SIG-M5 (cell line): ENCODE results near the gene ELP4.

Experiments used
- DNase-seq: peaks from one replicate; lab custom pipeline; 2025; lab: John Stamatoyannopoulos, UW

Gene ELP4

DNA sequence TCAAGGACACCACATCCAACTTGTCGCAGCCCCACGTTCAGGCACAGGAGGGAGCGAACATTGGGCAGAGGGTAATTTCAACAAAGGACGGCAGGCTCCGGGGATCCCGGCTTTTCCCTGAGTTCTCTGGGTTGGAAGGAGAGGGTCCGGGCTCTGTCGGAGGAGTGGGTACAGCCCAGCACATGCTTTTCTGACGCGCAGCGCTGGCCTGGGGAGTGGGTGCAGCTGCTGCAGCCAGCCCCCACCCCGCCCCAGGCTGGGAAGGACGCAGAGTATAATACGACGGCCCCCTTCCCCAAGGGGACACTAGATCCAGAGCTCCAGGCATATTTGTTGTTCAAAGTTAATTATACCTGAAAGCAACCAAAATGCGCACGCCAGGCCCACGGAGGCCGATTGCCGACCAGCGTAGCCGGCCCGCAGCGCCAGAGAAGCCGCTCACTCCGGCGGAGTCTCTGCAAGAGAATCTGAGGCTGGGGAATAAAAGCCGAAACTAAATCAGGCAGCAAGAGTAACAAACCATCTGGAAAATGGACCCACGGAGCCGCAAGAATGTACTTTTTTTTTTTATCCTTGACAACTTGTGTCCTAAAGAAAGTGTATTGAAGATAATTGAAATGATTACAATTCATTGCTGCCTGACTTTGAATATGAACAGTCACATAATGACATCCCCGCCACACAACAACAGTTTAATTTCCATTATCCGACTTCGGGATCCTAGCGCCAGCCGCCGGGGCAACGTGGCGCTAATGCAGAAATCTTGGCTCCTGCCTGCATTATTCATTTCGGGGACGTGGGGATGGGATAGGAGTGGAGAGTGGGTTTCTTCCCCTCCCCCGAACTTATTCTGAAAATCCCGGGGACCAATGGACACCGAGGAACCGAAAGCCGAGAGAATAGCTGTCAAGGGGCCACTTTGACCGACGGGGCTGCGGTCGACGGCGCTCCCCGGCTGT is 315.6 kb downstream of the ELP4 start:
- no peak for DNase-seq

DNA sequence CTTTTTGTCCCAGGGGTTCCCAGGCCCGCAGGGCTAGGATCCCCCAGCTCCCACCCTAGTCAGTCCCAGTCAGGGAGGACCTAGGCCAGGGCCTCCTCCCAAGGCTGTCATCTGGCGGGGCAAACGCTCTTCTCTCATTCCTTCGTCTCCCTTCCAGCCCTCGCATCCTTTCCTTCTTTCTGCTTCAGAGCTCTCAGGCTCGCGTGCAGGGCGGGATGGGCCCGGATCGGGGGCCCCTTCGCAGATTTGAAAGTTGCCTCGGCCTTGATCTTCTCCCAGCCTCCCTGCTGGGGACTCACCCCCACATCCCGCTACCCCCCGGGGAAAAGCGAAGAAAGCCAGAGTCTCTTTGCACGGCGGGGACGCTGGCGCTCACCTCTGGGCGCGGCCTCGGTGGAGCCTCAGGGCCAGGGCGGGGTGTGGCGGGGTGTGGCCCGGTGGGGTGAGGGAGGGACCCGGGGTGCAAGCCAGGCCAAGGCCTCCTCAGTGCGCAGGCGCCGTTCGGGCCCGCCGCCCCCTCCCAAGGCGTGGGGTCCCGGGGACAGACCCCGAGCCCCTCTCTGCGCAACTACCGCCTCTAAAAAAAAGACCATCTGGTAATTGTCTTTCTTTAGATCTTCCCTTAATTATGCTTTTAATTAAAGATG is 316.4 kb downstream of the ELP4 start:
- DNase-seq, result no peak

- no peak for DNase-seq
Measured at GRCh38 chr11:31826536-31827438, 317.2 kb downstream of the ELP4 start.

DNA sequence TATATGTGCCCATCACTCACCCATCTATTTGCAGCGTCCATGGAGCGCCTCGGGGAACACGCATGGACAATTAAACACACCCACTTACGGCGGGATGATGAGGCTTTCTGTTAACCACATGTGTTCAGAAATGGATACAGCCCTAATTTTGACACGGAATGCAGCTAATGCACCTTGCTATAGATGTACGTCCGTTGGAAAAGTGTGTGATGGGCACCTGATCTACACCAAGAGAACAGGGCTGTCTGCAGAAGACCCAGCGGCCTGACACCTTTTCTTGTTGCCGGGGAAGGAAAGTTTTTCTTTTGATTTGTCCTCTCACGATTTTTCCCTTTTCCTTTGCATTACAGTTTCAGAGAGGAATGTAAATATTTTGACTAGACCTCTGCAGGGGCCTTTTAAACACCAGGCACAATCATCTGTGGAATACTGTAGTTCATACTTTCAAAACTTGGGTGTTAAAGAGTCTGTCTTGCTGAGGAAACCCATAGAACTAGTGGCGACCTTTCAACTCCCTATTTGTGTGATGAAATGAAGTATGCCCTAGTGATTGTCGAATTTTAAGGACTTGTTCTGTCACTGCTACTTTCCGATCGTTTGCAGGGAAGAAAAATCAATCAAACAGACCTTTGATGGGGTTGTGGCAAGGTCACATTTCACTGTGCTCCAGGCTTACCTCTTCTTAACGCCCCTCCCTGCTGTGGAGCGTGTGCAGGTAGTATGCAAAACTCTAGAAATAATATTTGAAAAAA is 318.1 kb downstream of the ELP4 start:
- DNase-seq, result no peak

DNA sequence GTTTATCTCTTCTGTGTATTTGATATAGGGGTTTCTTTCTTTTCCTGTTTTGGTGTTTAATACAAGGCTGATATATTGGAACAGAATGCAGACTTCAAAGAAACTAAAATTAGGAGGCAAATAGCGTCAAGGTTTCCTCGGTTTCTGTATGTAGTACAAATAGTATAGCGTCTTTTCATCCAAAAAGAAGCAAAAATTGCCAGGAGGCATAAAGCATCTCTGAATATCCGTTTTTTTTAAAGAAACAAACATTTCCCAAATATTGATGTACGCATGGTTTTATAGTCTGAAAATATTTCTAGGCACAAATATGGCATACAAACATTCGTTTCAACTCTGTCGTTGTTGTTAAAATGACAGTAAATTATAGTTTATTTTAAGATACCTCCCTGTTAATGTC is 318.6 kb downstream of the ELP4 start:
- no peak for DNase-seq

GRCh38 chr11:31830406-31830805 is 320.8 kb downstream of the ELP4 start:
- DNase-seq, result no peak

DNA sequence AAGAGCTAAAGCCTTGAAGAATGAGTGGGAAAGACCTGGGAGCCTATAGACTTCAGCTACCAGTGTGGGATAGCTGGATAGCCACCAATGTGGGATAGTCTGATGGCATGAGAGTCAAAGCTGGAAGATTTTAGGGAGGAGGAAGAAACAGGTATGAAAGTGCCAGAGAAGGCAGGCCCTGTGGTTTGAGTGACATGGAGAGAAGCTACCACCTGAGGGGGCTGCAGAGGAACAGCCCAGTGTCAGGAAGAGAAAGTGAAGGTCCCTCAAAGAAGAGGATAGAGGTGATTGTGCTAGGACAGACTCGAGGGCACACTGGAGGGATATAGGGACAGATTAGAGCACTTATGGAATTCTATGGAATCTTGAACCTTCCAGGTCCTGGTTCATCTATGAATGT is 324.7 kb downstream of the ELP4 start:
- DNase-seq, result no peak
